ENCODE results near the gene PRELID3B. TPM values are rescaled to one million over a fixed set of nuclear protein-coding genes. Genes with fewer than 3 reads are reported as not detected.

The PRELID3B gene
- total RNA-seq, 1 donor from 2014 or later: 54.2 TPM

DNA sequence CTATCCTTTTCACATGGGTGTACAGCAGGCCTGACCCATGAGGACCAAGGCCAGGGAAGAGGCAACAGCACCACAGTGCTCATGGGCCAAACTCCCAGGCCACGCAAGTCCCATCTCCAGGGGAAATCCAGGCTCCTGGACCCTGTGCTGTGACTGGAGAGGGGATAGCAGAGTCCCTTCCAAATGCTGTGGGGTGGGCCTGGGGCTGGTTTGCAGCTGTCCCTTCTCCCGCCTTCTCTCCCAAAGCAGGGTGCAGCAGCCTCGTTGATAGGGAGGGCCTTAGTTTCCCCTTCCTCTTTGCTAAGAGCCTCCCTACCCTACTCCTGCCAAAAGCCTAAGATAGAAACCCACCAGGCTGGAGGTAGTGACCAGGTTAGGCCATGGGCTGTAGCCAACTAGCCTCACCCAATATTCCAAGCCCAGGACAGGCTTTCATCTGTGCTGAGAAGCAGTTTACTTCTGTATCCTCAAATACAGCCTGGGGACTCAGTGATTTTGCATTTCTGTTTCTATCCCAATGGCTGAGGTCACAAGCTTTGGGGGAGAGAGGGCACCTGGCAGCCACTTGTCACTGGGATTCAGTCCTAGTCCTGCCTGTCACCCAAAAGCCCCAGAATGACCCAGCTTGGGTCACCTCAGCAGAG, 36.9 kb downstream of the PRELID3B start:
- ATAC-seq (ENCODE audit: low read depth): no peak
- H3K4me3 Mint-ChIP-seq: peak overlapping the region; percentile 91
- ChIA-PET CTCF (interaction anchor here (1.2 to 1.8 kb wide), 2 partner anchors 27 to 28 kb away, joined by 3 to 4 read pairs; partner anchors contain the start of gene ATP5F1E), POLR2A (interaction anchor here (0.6 to 5.1 kb wide), 17 partner anchors 10 to 1615 kb away, joined by 3 to 88 read pairs (median 12); partner anchors contain the start of genes ATP5F1E, NELFCD, PRELID3B and TUBB1)
- H3K27ac Mint-ChIP-seq: peak overlapping the region; percentile 99
- no peak for DNase-seq
- peaks cover 60% of the 10 kb centered on the region for H3K4me1 Mint-ChIP-seq
- TF ChIP-seq, protein P1, sequence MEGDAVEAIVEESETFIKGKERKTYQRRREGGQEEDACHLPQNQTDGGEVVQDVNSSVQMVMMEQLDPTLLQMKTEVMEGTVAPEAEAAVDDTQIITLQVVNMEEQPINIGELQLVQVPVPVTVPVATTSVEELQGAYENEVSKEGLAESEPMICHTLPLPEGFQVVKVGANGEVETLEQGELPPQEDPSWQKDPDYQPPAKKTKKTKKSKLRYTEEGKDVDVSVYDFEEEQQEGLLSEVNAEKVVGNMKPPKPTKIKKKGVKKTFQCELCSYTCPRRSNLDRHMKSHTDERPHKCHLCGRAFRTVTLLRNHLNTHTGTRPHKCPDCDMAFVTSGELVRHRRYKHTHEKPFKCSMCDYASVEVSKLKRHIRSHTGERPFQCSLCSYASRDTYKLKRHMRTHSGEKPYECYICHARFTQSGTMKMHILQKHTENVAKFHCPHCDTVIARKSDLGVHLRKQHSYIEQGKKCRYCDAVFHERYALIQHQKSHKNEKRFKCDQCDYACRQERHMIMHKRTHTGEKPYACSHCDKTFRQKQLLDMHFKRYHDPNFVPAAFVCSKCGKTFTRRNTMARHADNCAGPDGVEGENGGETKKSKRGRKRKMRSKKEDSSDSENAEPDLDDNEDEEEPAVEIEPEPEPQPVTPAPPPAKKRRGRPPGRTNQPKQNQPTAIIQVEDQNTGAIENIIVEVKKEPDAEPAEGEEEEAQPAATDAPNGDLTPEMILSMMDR (IDR thresholded peaks at IDR 0.05): no peak
- H3K27me3 Mint-ChIP-seq: no peaks in the 10 kb centered on the region
- intact Hi-C loops (cut with micrococcal nuclease): loop anchor here (1.0 to 10.0 kb wide), 11 partner anchors 24 to 1615 kb away; partner anchors contain the start of genes NELFCD, PRELID3B, RAB22A and RBM38
- H3K9me3 Mint-ChIP-seq: no peaks in the 10 kb centered on the region
- H3K36me3 Mint-ChIP-seq (ENCODE audit: low read depth): peaks cover 49% of the 10 kb centered on the region

DNA sequence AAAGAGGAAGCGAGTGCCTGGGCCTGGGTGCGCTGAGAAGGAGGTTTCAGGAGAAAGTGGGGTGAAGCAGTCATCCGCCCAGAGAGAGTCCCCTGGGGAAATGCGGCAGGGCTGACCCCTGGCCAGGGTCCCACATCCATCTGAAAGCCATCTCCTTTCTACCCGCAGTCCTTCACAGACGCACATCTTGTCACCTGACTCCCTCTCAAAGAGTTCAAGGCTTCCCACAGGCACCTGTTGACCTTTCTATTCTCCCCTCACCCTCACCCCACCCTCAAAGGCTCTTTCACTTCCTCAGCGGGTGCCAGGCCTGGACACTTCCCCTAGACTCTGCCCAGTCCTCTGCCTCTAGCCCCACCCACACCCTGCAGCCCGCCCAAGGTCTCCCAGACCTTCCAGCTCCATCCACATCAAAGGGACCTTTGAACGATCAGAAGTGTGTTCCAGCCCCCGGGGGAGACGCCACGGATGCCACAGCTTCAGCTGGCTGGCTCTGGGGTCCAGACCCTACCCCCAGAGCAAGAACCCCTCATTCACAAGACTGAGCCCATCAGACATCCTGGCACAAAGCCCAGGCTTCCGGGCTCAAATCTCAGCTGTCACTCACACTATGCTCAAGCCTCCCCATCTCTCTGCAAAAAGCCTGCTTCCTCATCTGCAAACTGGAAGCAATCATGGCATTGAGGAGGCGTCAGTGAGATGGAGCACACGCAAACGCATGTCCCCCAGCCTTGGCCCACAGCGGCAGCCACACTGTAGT, 37.6 kb downstream of the PRELID3B start:
- intact Hi-C loops (cut with micrococcal nuclease): loop anchor here (1.0 to 10.0 kb wide), 12 partner anchors 10 to 1520 kb away; partner anchors contain the start of genes NELFCD, PRELID3B, RAB22A and STX16
- POLR2A ChIA-PET: interaction anchor here (0.6 to 5.1 kb wide), 18 partner anchors 9 to 1615 kb away, joined by 3 to 88 read pairs (median 8); partner anchors contain the start of genes ATP5F1E, NELFCD, PRELID3B and TUBB1
- ATAC-seq (ENCODE audit: low read depth) (peak; percentile 74), DNase-seq (peak; percentile 88)
- H3K9me3 Mint-ChIP-seq: no peaks in the 10 kb centered on the region
- H3K4me3 Mint-ChIP-seq: peak overlapping the region; percentile 91
- H3K27ac Mint-ChIP-seq: peak overlapping the region; percentile 99
- CTCF ChIA-PET: interaction anchor here (1.8 kb wide), 1 partner anchor 29 kb away, joined by 4 read pairs; no protein-coding TSS in a partner anchor
- TF ChIP-seq, protein P1 (IDR thresholded peaks at IDR 0.05): no peak
- peaks cover 56% of the 10 kb centered on the region for H3K36me3 Mint-ChIP-seq (ENCODE audit: low read depth)
- no peaks in the 10 kb centered on the region for H3K27me3 Mint-ChIP-seq
- peaks cover 62% of the 10 kb centered on the region for H3K4me1 Mint-ChIP-seq

DNA sequence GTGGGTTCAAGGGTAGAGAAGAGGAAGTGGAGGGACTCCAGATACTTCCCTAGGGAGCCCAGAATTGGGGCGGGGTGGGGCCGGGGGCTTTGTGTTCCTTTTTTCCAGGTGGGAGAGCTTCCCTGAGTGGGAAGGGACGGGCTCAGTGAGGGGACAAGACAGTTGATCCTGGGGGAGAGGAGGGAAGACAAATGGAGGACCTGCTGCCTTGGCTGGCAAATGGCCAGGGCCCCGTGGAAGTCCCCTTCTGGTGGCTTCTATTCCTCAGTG, 38.2 kb downstream of the PRELID3B start:
- Mint-ChIP-seq H3K4me1 (peaks cover 60% of the 10 kb centered on the region), H3K27ac (peak overlapping the region; percentile 99), H3K4me3 (peak overlapping the region; percentile 91), H3K27me3 (no peaks in the 10 kb centered on the region), H3K9me3 (no peaks in the 10 kb centered on the region), H3K36me3 (ENCODE audit: low read depth) (peaks cover 60% of the 10 kb centered on the region)
- intact Hi-C loops (cut with micrococcal nuclease): loop anchor here (1.0 to 10.0 kb wide), 9 partner anchors 9 to 1520 kb away; partner anchors contain the start of genes RAB22A and STX16
- TF ChIP-seq, protein P1 (IDR thresholded peaks at IDR 0.05): no peak
- DNase-seq (no peak), ATAC-seq (ENCODE audit: low read depth) (peak; percentile 3)
- POLR2A ChIA-PET: interaction anchor here (0.6 to 5.1 kb wide), 14 partner anchors 9 to 217 kb away, joined by 3 to 88 read pairs (median 16); partner anchors contain the start of genes ATP5F1E, NELFCD, PRELID3B and TUBB1
- CTCF ChIA-PET: no interaction called here

DNA sequence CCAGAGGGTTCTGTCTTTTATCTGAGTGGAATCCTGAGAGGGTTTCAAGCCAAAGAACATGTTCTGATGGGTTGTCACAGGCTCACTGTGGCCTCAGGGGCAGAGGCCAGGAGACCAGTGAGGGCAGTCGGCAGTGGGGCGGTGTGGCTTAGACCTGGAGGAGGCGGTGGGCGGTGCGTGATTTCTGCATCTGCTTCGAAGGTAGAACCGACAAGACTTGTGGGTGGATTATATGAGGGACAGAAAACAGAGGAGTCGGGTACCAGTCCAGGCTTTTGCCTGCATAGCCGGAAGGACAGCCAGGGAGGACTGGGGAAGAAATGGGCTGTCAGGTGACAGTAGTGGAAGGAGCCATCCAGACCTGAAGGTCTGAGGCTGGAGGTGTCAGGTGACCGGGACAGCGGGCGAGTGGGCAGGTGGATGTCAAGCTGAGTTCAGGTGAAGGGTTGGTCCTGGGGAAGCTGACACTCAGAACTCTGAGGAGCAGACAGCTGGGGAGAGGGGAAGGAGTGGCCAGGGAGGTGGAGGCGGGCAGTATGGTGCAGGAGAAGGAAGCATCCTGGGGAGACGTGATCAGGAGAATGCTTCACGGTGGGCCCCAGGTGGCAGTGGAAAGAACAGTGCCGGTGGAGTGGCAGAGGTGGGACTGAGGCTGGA, 38.6 kb downstream of the PRELID3B start:
- no peaks in the 10 kb centered on the region for H3K9me3 Mint-ChIP-seq
- ChIA-PET POLR2A (interaction anchor here (0.6 to 5.1 kb wide), 14 partner anchors 8 to 218 kb away, joined by 3 to 88 read pairs (median 16); partner anchors contain the start of genes ATP5F1E, NELFCD, PRELID3B and TUBB1), CTCF (no interaction called here)
- TF ChIP-seq, protein P1 (IDR thresholded peaks at IDR 0.05): no peak
- H3K27ac Mint-ChIP-seq: peak overlapping the region; percentile 99
- peak overlapping the region; percentile 91 for H3K4me3 Mint-ChIP-seq
- intact Hi-C loops (cut with micrococcal nuclease): loop anchor here (1.0 to 10.0 kb wide), 9 partner anchors 9 to 1519 kb away; partner anchors contain the start of genes RAB22A and STX16
- peaks cover 57% of the 10 kb centered on the region for H3K4me1 Mint-ChIP-seq
- no peaks in the 10 kb centered on the region for H3K27me3 Mint-ChIP-seq
- H3K36me3 Mint-ChIP-seq (ENCODE audit: low read depth): peaks cover 64% of the 10 kb centered on the region
- no peak for DNase-seq
- no peak for ATAC-seq (ENCODE audit: low read depth)
